Activated T-cell treated with anti-CD3 and anti-CD28 coated beads, Interleukin-2, amount 50 U/mL, for 24 hours (primary cell): ENCODE measurements around the gene NCKAP5.

ENCODE experiments used
- DNase-seq: peaks from one replicate; pipeline ENCODE4 v3.0.0-alpha.2; 2020
- H3K27ac Mint-ChIP-seq: 2 replicates; pipeline ENCODE4 v1.8.0; 2020; ENCODE audit warnings: mild to moderate bottlenecking, mixed read lengths
- H3K27me3 Mint-ChIP-seq: 2 replicates; pipeline ENCODE4 v1.8.0; 2020; ENCODE audit warnings: mixed read lengths
- H3K36me3 Mint-ChIP-seq: 2 replicates; pipeline ENCODE4 v1.8.0; 2020; ENCODE audit warnings: low read depth, mixed read lengths
- H3K4me1 Mint-ChIP-seq: 2 replicates; pipeline ENCODE4 v1.8.0; 2020; ENCODE audit warnings: low read depth, mixed read lengths
- H3K4me3 Mint-ChIP-seq: 2 replicates; pipeline ENCODE4 v1.8.0; 2020; ENCODE audit warnings: mild to moderate bottlenecking, moderate library complexity, mixed read lengths
- H3K9me3 Mint-ChIP-seq: 2 replicates; pipeline ENCODE4 v1.8.0; 2020; ENCODE audit warnings: mixed read lengths

The NCKAP5 gene

DNA sequence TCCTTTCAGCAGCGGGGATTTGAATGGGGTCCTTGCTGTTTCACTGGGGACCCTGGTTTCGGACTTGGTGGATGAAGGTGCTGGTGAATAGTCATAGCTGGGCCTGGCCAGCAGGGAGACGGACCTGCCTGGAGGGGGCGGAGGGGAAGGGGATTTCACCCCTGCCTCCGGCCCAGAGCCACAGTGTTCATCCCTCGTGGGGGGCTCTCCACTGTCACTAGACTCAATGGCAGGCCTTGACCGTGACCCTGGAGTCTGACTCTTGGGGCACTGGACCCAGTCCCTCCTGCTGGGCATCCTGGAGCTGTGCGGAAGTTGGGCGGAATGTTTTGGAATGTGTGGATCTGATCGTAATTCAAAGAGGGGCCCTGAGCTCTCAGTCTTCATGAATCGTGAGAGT, 784.4 kb downstream of the NCKAP5 start:
- no peak for DNase-seq
- peaks cover 1% of the 10 kb centered on the region for H3K9me3 Mint-ChIP-seq
- H3K27me3 Mint-ChIP-seq = no peaks in the 10 kb centered on the region
- no peak overlapping the region for H3K4me3 Mint-ChIP-seq
- no peaks in the 10 kb centered on the region for H3K4me1 Mint-ChIP-seq
- H3K36me3 Mint-ChIP-seq = no peaks in the 10 kb centered on the region
- H3K27ac Mint-ChIP-seq = no peak overlapping the region

DNA sequence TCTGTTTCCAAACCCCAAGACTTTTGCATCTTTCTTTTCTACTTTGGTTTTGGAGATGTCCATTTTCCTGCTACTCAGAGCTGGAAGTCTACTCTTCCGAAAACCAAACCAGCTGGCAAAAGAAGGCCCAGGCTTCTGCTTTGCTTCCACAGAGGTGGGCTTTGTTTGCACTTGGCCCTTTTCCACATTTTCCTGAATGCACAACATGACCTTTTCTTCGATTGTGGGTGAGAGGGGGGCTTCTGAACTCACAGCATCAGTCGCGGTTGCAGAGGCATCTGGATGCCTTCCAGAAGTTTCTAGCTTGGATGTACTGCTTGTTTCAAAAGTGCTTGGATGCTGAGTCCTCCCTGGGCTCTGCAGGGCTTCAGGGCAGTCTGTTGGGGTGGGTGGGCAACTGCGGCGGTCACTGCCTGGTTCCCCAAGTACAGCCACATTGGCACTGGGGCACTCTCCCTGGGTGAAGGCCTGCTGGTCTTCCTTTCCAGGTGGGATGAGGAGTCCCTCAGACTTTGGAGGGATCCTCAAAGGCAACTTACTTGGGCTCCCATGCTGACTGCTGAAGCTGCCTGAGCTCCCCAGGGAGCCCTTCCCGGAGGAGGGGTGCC, 786.0 kb downstream of the NCKAP5 start:
- Mint-ChIP-seq H3K27me3 (no peaks in the 10 kb centered on the region), H3K9me3 (peaks cover 1% of the 10 kb centered on the region), H3K4me1 (no peaks in the 10 kb centered on the region), H3K27ac (no peak overlapping the region), H3K4me3 (no peak overlapping the region), H3K36me3 (no peaks in the 10 kb centered on the region)
- DNase-seq = no peak

DNA sequence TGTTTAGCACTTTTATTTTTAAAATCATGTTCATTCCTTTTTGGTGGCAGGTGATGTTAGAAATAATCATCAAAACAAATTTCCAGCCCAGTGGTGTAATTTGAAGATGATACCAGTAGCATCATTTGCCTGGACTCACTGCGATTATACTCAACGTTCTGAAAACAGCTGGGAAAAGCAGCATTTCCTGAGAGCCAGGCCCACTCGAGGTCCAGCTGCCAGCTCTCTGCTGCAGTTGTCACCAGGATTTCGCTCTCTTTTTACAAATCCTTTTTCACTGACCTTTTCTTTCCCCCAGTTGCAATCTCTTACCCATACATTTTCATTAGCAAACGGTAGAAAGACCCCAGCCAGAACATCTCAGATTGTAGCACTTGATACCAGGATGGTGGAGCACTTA, 787.6 kb downstream of the NCKAP5 start:
- H3K4me3 Mint-ChIP-seq = no peak overlapping the region
- no peaks in the 10 kb centered on the region for H3K27me3 Mint-ChIP-seq
- H3K9me3 Mint-ChIP-seq = peaks cover 1% of the 10 kb centered on the region
- no peaks in the 10 kb centered on the region for H3K36me3 Mint-ChIP-seq
- H3K27ac Mint-ChIP-seq = no peak overlapping the region
- H3K4me1 Mint-ChIP-seq = no peaks in the 10 kb centered on the region
- no peak for DNase-seq

DNA sequence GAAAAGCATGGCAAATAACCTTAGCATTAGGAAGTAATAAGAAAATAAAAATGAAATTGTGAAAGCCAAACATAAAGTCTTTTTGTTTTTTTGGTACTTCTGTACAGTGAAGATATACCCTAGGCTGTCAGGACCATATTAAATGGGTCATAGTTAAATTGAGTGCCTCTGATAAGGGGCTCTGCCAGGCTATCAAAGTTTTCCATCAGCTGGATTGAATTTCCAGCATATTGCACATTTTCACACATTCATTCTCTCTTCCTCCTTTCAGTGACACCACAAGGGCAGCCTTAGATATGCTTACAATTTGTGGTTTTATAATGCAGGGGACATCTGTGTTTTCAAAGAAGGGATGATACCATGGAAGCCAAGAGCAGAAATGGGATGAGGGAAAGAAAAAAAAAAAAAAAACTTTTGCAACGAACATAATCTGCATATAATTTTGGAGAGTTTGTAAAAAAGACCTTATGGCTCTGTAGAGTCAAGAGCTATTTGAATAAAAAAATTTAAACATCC, 789.0 kb downstream of the NCKAP5 start:
- Mint-ChIP-seq H3K4me1 (no peaks in the 10 kb centered on the region), H3K36me3 (no peaks in the 10 kb centered on the region), H3K4me3 (no peak overlapping the region), H3K27ac (no peak overlapping the region), H3K9me3 (peaks cover 1% of the 10 kb centered on the region), H3K27me3 (no peaks in the 10 kb centered on the region)
- DNase-seq = no peak

DNA sequence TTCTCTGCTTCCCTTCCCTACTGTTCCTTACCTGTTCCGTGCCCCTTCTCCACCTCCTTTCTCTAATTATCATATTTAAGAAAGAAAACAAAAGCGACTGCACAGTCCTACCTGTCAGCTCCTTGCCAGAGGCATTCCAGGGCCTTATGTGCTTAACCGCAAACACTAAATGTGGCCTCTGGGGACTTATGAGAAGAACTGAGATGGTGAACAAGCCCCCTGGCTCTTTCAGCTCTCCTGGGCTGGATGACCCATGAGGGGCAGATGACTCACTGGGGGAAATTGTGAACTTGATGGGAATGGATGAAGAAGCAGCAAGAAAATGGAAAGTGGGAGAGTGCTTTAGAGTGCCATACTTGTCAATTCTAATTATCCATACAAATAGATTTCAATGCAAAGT, 792.0 kb downstream of the NCKAP5 start:
- H3K36me3 Mint-ChIP-seq = no peaks in the 10 kb centered on the region
- H3K27ac Mint-ChIP-seq = no peak overlapping the region
- no peaks in the 10 kb centered on the region for H3K4me1 Mint-ChIP-seq
- no peaks in the 10 kb centered on the region for H3K9me3 Mint-ChIP-seq
- H3K27me3 Mint-ChIP-seq = no peaks in the 10 kb centered on the region
- DNase-seq = no peak
- no peak overlapping the region for H3K4me3 Mint-ChIP-seq

DNA sequence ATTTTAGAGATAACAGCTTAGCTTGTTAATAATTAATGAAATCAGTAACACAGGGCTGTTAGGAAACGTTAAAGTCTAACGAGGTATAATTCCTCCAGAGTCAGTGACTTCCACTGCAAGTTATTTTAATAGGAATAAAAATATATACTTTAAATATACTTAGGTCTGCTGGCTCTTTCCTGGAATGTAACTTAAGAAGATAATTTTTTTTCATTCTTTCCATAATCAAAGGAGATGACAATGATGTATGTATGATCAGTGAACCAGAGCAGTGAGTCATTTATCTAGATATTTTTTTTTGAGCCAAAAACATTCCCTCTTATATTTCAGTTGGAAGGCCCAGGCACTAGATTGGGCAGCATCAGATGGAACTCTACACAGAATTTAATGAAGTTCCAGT, 794.1 kb downstream of the NCKAP5 start:
- Mint-ChIP-seq H3K27me3 (no peaks in the 10 kb centered on the region), H3K4me1 (no peaks in the 10 kb centered on the region), H3K27ac (no peak overlapping the region)

DNA sequence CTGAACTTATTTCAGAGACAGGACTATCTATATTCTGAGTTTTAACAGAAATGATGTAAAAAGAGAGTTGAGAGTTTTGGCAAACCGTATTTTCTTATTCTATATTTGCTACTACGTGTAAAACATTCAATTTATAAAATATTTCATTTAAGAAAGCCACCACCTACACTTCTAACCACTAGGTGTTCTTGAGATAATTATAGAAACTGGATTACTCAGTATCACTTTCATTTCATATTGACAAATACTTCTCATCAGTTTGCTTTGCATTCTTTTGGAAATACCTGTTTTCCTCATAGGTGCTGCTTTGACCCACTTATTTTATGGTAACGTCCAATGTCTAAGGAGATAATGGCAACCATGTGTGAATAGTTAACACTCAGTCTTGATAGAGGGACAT, 794.9 kb downstream of the NCKAP5 start:
- H3K4me1 Mint-ChIP-seq = no peaks in the 10 kb centered on the region
- H3K4me3 Mint-ChIP-seq = no peak overlapping the region

More for the DNA sequence above, 794.1 kb downstream of the NCKAP5 start:
- no peak for DNase-seq
- H3K9me3 Mint-ChIP-seq = peaks cover 3% of the 10 kb centered on the region
- no peak overlapping the region for H3K4me3 Mint-ChIP-seq
- H3K36me3 Mint-ChIP-seq = no peaks in the 10 kb centered on the region

DNA sequence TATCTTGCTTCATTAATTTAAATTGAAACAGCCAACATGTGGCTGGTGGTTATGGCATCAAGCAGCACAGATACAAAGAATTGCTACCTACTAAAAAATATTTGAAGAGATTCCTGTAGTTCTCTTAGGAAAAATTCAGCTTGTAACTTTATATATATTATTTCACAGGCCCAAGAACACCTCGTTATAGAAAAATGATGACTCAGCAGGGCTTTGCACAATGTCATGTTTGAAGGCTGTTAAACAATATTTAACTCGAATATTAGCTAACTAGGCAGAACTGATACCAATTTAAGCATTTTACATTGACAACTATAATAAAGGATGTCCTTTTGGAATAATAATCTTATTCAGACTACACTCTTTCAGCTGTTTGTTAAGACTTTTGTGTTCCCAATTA, 795.9 kb downstream of the NCKAP5 start:
- no peaks in the 10 kb centered on the region for H3K36me3 Mint-ChIP-seq
- no peaks in the 10 kb centered on the region for H3K27me3 Mint-ChIP-seq
- peaks cover 12% of the 10 kb centered on the region for H3K9me3 Mint-ChIP-seq
- no peak overlapping the region for H3K27ac Mint-ChIP-seq
- no peaks in the 10 kb centered on the region for H3K4me1 Mint-ChIP-seq
- H3K4me3 Mint-ChIP-seq = no peak overlapping the region
- no peak for DNase-seq

More for the DNA sequence above, 794.9 kb downstream of the NCKAP5 start:
- Mint-ChIP-seq H3K27me3 (no peaks in the 10 kb centered on the region), H3K27ac (no peak overlapping the region), H3K36me3 (no peaks in the 10 kb centered on the region), H3K9me3 (peaks cover 5% of the 10 kb centered on the region)
- DNase-seq = no peak

DNA sequence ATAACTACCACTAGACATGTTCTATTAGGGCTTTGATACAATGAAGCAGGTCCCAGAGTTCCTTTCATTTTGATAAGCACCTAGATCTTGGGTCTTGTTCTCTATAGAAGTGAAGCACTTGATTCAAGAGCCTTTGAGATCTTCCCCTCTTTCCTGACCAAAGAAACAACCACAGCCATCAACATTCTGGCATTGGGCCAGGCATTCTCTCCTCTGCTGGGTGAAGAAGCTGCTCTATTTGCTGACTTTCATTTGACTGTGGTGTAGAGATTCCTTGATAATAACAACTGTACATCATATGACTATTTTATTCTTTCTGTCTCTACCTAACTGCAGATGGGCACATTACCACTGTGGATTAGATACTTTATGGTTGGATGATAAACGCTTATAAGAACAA, 801.7 kb downstream of the NCKAP5 start:
- Mint-ChIP-seq H3K27ac (no peak overlapping the region), H3K36me3 (no peaks in the 10 kb centered on the region), H3K4me1 (no peaks in the 10 kb centered on the region), H3K9me3 (peaks cover 17% of the 10 kb centered on the region), H3K4me3 (no peak overlapping the region), H3K27me3 (no peaks in the 10 kb centered on the region)
- no peak for DNase-seq

DNA sequence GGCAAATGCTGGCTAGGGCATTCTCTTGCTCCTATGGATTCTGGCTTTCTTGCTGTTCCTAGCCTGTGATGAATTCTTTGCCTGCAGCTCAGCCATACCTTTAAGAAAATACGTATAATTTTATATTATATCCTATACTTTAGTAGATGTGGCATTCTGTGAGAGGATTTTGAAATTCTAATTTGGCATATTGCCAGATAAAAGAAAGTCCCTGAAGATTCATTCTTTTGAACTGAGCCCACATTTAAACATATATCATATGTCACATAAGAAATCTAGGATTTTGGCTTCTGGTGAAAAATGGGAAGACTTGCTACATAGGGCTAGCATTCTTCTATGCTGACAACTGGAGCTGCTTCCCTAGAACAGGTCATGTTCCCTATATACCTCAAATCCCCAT, 806.8 kb downstream of the NCKAP5 start:
- Mint-ChIP-seq H3K27me3 (no peaks in the 10 kb centered on the region), H3K27ac (no peak overlapping the region), H3K4me3 (no peak overlapping the region), H3K36me3 (no peaks in the 10 kb centered on the region), H3K9me3 (peaks cover 2% of the 10 kb centered on the region), H3K4me1 (no peaks in the 10 kb centered on the region)
- DNase-seq = no peak

DNA sequence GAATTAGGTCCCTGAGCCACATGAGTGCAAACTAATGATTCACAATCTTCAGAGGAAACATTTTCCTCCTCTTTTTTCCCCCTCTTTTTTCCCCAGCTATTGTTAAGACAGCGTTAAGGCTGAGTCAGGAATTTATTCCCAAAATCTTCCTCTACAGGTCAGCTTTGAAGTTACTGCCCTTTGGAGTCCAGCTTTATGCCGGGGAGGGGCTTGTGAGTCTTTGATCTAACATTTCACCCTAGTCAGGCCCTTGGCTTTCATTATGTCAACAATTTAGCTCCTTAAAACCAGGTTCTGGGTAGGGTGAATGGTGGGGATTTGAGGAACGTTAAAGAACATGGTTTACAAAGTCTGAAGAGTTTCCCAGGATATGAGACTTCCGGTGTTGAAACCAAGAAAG, 807.3 kb downstream of the NCKAP5 start:
- H3K36me3 Mint-ChIP-seq = no peaks in the 10 kb centered on the region
- no peak overlapping the region for H3K27ac Mint-ChIP-seq
- no peaks in the 10 kb centered on the region for H3K4me1 Mint-ChIP-seq
- no peak for DNase-seq
- H3K27me3 Mint-ChIP-seq = no peaks in the 10 kb centered on the region
- no peak overlapping the region for H3K4me3 Mint-ChIP-seq
- peaks cover 2% of the 10 kb centered on the region for H3K9me3 Mint-ChIP-seq

DNA sequence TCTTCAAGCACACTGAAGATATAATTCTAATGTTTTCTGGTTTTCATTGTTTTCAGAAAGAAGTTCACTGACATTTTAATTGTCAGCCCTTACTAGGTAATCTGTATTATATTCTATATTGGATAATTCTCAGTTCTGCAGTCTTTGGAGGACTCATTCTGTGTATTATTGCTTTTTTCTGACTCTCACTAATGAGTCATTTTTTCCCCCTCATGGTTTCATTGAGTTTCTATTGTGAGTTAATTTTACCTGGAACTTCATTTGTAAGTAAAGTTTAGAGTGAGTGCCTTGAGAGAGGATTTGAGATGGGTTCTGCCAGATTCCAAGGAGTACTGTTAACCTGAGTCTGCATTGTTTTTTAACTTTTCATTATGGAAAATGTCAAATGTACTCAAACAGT, 807.9 kb downstream of the NCKAP5 start:
- no peaks in the 10 kb centered on the region for H3K4me1 Mint-ChIP-seq
- no peak overlapping the region for H3K4me3 Mint-ChIP-seq
- peaks cover 2% of the 10 kb centered on the region for H3K9me3 Mint-ChIP-seq
- DNase-seq = no peak
- H3K27ac Mint-ChIP-seq = no peak overlapping the region
- H3K27me3 Mint-ChIP-seq = no peaks in the 10 kb centered on the region
- H3K36me3 Mint-ChIP-seq = no peaks in the 10 kb centered on the region

DNA sequence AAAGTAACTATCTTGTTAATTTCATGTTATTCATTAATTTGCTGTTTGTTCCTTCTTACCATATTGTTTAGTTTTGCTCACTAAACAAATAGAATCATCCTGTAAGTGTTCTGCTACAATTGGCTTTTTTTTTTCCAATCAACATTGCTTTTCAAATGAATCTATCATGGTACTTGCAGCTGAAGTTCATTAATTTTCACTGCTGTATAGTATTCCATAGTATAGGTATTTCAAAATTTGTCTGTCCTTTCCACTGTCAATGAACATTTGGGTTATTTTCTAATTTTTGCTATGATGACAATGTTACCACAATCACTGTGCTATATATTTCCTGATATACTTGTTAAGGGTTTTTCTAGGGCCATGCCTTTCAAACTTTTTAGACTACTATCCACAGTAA, 809.3 kb downstream of the NCKAP5 start:
- Mint-ChIP-seq H3K27me3 (no peaks in the 10 kb centered on the region), H3K4me1 (no peaks in the 10 kb centered on the region), H3K9me3 (peaks cover 2% of the 10 kb centered on the region), H3K36me3 (no peaks in the 10 kb centered on the region), H3K4me3 (no peak overlapping the region), H3K27ac (no peak overlapping the region)
- no peak for DNase-seq

DNA sequence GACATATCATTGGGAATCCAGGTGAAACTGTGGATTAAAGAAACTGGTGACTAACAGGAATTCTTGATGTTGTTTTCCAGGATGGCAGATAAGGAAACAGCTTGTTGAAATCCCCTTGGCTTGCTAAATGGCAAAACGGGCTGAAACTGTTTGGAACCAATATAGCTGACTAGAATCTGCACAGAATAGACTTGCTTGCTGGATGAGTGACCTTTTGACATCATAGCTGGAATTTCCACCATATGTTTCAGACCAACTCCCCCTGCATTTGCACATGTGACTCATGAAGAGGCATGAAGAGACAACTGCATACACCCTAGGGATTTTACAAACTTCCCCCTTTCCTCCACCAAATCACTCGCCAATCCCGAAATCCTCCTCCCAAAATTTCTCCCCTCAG, 810.6 kb downstream of the NCKAP5 start:
- no peaks in the 10 kb centered on the region for H3K36me3 Mint-ChIP-seq

DNA sequence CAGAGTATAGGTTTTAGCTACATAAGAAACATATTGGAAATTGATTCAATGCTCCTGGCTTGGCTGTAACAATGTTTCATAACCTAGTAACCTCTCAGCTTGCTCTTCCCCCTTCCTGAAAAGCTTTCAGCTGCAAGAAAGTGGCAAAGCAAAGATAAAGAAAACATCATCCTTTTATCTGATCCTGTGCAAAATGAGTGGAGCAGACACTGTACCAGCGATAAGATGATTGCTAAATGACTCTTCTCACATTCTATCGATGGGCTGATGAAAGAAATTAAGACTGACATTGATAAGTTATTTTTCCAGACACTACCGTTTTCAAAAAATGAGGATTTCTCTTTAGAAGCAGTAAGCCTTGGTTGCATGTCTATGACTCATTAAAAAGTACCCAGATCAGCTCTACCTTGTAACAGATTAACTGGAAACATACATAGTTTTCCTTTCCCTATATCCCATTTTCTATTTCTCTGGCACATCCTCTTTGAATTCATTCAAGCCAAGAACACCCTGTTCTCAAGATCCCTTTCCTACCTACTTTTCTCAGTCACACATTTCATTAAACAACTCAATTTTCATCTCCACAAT, 811.2 kb downstream of the NCKAP5 start:
- Mint-ChIP-seq H3K27me3 (no peaks in the 10 kb centered on the region), H3K4me1 (no peaks in the 10 kb centered on the region), H3K9me3 (peaks cover 2% of the 10 kb centered on the region), H3K36me3 (no peaks in the 10 kb centered on the region), H3K4me3 (no peak overlapping the region), H3K27ac (no peak overlapping the region)
- no peak for DNase-seq

More for the DNA sequence above, 810.6 kb downstream of the NCKAP5 start:
- Mint-ChIP-seq H3K27me3 (no peaks in the 10 kb centered on the region), H3K27ac (no peak overlapping the region), H3K4me3 (no peak overlapping the region), H3K4me1 (no peaks in the 10 kb centered on the region), H3K9me3 (peaks cover 2% of the 10 kb centered on the region)
- DNase-seq = no peak
